Activated naive CD4-positive, alpha-beta T cell treated with anti-CD3 and anti-CD28 coated beads, Interleukin-2, amount 50 U/mL, for 16 hours (primary cell): ENCODE results near the gene METTL1.
"Not testable (repeated sequence)": the region's sequence is repeated elsewhere in the genome, so short reads cannot be mapped to it uniquely, and the experiment has no call there.

ENCODE experiments used
- DNase-seq: peaks from one replicate; pipeline ENCODE4 v3.0.0-alpha.2; 2020

Gene METTL1

GRCh38 chr12:57721846-57722608 is 49.9 kb downstream of the METTL1 start:
- DNase-seq = not testable (repeated sequence)

- no peak for DNase-seq
Measured at GRCh38 chr12:57720606-57721595, 51.0 kb downstream of the METTL1 start.

GRCh38 chr12:57719777-57720605 is 51.9 kb downstream of the METTL1 start:
- no peak for DNase-seq

GRCh38 chr12:57718641-57719528 is 53.0 kb downstream of the METTL1 start:
- no peak for DNase-seq
